ENCODE results near the gene CENPW. TPM values are rescaled to one million over a fixed set of nuclear protein-coding genes. Genes with fewer than 3 reads are reported as not detected.

CENPW gene
- total RNA-seq, 1 donor from 2014 or later = 34.0 TPM

- Mint-ChIP-seq H3K4me1 (ENCODE audit: unreplicated experiment) (no peaks in the 10 kb centered on the region), H3K36me3 (ENCODE audit: low read depth, unreplicated experiment) (peaks cover 9% of the 10 kb centered on the region), H3K9me3 (ENCODE audit: unreplicated experiment) (no peaks in the 10 kb centered on the region), H3K4me3 (ENCODE audit: unreplicated experiment) (no peak overlapping the region), H3K27me3 (ENCODE audit: unreplicated experiment) (peaks cover 3% of the 10 kb centered on the region), H3K27ac (ENCODE audit: unreplicated experiment) (no peak overlapping the region)
- TF ChIP-seq CTCF (IDR thresholded peaks at IDR 0.05; ENCODE audit: unreplicated experiment) = no peak
- DNase-seq (ENCODE audit: low spot score) = no peak
Observed at GRCh38 chr6:126376682-126377081, 36.8 kb downstream of the CENPW start.

- no peak overlapping the region for H3K27ac Mint-ChIP-seq (ENCODE audit: unreplicated experiment)
- DNase-seq (ENCODE audit: low spot score) = no peak
- no peak for TF ChIP-seq CTCF (IDR thresholded peaks at IDR 0.05; ENCODE audit: unreplicated experiment)
- no peaks in the 10 kb centered on the region for H3K9me3 Mint-ChIP-seq (ENCODE audit: unreplicated experiment)
- H3K27me3 Mint-ChIP-seq (ENCODE audit: unreplicated experiment) = peaks cover 3% of the 10 kb centered on the region
- H3K36me3 Mint-ChIP-seq (ENCODE audit: low read depth, unreplicated experiment) = peaks cover 9% of the 10 kb centered on the region
- no peak overlapping the region for H3K4me3 Mint-ChIP-seq (ENCODE audit: unreplicated experiment)
- no peaks in the 10 kb centered on the region for H3K4me1 Mint-ChIP-seq (ENCODE audit: unreplicated experiment)
Observed at GRCh38 chr6:126377594-126378153, 37.8 kb downstream of the CENPW start.

GRCh38 chr6:126380072-126380583 is 40.2 kb downstream of the CENPW start:
- Mint-ChIP-seq H3K27ac (ENCODE audit: unreplicated experiment) (no peak overlapping the region), H3K4me1 (ENCODE audit: unreplicated experiment) (no peaks in the 10 kb centered on the region), H3K9me3 (ENCODE audit: unreplicated experiment) (peaks cover 4% of the 10 kb centered on the region), H3K36me3 (ENCODE audit: low read depth, unreplicated experiment) (peaks cover 16% of the 10 kb centered on the region), H3K27me3 (ENCODE audit: unreplicated experiment) (no peaks in the 10 kb centered on the region), H3K4me3 (ENCODE audit: unreplicated experiment) (no peak overlapping the region)
- no peak for TF ChIP-seq CTCF (IDR thresholded peaks at IDR 0.05; ENCODE audit: unreplicated experiment)
- DNase-seq (ENCODE audit: low spot score) = no peak

- Mint-ChIP-seq H3K27ac (ENCODE audit: unreplicated experiment) (no peak overlapping the region), H3K9me3 (ENCODE audit: unreplicated experiment) (peaks cover 4% of the 10 kb centered on the region), H3K4me3 (ENCODE audit: unreplicated experiment) (no peak overlapping the region), H3K4me1 (ENCODE audit: unreplicated experiment) (no peaks in the 10 kb centered on the region), H3K27me3 (ENCODE audit: unreplicated experiment) (no peaks in the 10 kb centered on the region), H3K36me3 (ENCODE audit: low read depth, unreplicated experiment) (peaks cover 16% of the 10 kb centered on the region)
- no peak for DNase-seq (ENCODE audit: low spot score)
- no peak for TF ChIP-seq CTCF (IDR thresholded peaks at IDR 0.05; ENCODE audit: unreplicated experiment)
Observed at GRCh38 chr6:126381498-126381897, 41.6 kb downstream of the CENPW start.

GRCh38 chr6:126383203-126383602 is 43.3 kb downstream of the CENPW start:
- Mint-ChIP-seq H3K9me3 (ENCODE audit: unreplicated experiment) (peaks cover 4% of the 10 kb centered on the region), H3K36me3 (ENCODE audit: low read depth, unreplicated experiment) (peaks cover 16% of the 10 kb centered on the region), H3K27me3 (ENCODE audit: unreplicated experiment) (no peaks in the 10 kb centered on the region), H3K4me1 (ENCODE audit: unreplicated experiment) (no peaks in the 10 kb centered on the region), H3K4me3 (ENCODE audit: unreplicated experiment) (no peak overlapping the region), H3K27ac (ENCODE audit: unreplicated experiment) (no peak overlapping the region)
- DNase-seq (ENCODE audit: low spot score) = no peak
- TF ChIP-seq CTCF (IDR thresholded peaks at IDR 0.05; ENCODE audit: unreplicated experiment) = no peak

Measured in endothelial cell (in vitro differentiated cells).